Fibroblast of the aortic adventitia (primary cell): ENCODE measurements around the gene EMC9. TPM values are rescaled to one million over a fixed set of nuclear protein-coding genes. Genes with fewer than 3 reads are reported as not detected.

Experiments
- DNase-seq: peaks from one replicate; pipeline ENCODE4 v3.0.0-alpha.2; 2010; ENCODE audit warnings: low read depth
- H3K4me3 ChIP-seq: 2 replicates; pipeline ENCODE4 v1.5.1; 2011; ENCODE audit warnings: low read depth, mild to moderate bottlenecking, control low read depth, low read length, moderate library complexity
- total RNA-seq: library from RNA; depleted of rRNA; stranded (reverse); fragments of >200 nt; gene quantifications from 2 replicates; pipeline ENCODE4 v1.2.3, GENCODE V29; 2012; ENCODE audit warnings: low replicate concordance
- TF ChIP-seq, protein P1 (sequence below): IDR thresholded peaks from 2 replicates; pipeline ENCODE4 v1.5.1; 2011; ENCODE audit warnings: mild to moderate bottlenecking, low read length, control low read depth, inconsistent platforms; ENCODE audit not compliant: insufficient read depth

The EMC9 gene
- total RNA-seq, 1 donor, result 11.9 TPM

DNA sequence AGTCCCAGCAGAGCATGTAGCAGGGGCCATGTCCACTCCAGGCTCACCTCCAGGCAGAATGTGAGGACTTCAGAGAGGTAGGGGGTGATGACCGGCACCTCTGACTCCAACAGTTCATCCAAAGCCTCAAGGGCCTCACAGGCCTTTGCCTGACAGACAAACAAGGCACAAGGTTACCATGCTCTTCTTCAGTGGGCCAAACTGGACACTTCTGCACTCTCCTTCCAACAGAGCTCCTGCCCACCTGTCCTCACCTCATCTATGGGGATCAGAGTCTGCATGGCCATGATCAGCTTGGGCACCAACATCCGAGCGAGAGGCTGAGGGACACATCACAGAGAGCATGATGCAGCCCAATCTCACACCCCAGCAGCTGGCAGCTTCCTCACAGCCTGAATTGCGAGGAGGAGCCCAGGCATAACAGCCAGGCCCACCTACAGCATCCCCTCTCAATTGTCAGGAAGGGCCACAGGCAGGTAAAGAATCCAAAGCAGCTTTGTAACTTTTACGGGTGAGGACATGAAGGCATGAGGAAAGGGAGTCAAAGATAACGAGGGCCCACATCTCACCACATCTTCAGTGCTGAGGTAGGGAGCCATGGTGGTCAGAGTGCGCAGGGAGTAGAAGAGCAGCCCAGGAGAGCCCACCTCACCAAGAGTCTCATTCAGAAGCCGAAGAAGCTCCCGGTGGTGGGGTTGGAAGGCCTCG lies 45.6 kb upstream of the EMC9 start:
- TF ChIP-seq, protein P1, sequence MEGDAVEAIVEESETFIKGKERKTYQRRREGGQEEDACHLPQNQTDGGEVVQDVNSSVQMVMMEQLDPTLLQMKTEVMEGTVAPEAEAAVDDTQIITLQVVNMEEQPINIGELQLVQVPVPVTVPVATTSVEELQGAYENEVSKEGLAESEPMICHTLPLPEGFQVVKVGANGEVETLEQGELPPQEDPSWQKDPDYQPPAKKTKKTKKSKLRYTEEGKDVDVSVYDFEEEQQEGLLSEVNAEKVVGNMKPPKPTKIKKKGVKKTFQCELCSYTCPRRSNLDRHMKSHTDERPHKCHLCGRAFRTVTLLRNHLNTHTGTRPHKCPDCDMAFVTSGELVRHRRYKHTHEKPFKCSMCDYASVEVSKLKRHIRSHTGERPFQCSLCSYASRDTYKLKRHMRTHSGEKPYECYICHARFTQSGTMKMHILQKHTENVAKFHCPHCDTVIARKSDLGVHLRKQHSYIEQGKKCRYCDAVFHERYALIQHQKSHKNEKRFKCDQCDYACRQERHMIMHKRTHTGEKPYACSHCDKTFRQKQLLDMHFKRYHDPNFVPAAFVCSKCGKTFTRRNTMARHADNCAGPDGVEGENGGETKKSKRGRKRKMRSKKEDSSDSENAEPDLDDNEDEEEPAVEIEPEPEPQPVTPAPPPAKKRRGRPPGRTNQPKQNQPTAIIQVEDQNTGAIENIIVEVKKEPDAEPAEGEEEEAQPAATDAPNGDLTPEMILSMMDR, result no peak
- no peak for DNase-seq
- peak overlapping the region; percentile 87 for H3K4me3 ChIP-seq

DNA sequence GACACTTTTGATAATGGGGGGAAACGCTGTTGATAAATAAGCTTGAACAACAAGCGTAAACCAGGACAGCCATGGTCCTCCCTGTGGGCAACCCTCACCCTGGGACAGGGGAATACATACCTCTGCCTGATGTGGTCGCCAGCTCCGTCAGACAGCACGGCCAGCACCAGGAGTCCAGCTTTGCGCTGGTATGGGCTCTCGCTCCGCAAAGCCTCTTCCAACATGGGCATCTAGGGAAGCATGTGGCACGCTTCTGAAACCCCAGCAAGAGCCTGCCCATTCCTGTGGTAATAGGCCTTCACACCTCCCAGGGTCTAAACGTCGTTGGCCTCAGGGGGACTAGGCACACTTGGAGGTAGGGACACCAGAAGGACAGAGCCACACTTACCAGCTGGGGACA lies 44.4 kb upstream of the EMC9 start:
- DNase-seq, result no peak
- no peak overlapping the region for H3K4me3 ChIP-seq
- TF ChIP-seq, protein P1, result no peak

DNA sequence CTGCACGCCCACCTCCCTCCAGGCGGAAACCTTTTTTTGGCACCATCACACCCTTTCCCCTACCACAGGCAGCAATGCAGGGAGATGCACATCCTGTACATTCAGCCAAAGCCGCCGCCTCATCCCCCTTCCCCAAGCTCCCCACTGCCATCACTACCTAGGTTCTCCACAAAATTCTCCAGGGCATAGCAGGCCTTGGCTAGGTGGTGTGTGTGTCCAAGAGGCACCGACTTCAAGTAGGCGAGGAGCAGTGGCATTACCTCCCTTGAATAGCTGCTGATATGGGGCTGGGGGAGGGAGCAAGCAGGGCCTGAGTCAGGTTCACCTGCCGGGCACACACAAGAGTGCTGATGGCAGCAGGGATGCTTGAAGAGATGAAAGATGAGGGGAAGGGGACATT lies 43.6 kb upstream of the EMC9 start:
- no peak for DNase-seq
- TF ChIP-seq, protein P1, result no peak
- no peak overlapping the region for H3K4me3 ChIP-seq

DNA sequence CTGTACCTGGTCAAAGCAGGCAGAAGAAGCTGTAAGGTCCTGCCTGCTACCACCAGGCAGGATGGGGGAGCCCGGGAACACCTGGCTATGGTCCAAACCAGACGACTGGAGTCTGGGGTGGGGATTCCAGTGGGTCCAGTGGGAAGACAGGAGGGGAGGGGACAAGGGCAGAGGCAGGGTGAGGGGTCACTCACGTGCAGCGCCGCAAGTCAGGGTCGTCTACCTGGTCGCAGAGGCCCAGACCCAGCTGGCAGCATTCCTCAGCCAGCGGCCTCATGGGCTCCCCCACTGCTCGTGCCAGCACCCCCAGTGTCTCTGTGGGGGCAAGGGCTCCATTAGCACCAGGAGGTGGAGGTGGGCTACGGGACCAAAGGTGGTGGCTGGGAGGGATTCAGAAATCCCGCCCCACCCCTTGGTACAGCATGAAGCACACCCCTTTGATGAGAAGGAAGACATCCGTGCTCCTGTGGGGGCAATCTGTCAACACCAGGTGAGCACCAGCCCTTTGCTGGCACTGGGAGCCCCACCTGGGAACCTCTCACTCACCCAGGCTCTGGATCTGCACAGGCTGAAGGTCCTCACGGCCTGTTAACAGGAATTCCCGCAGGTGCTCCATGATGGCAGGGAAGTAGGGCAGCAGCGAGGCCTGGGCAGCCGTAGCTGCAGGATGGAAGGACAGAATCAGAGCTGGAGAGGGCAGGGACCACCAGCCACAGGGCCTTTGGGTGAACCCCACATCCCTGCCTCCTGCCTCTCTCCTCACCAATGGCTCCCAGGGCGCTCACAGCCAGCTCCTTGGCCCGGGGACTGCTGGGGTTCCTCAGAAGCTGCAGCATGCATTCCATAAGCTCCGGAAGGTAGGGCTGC lies 42.9 kb upstream of the EMC9 start:
- no peak for DNase-seq
- TF ChIP-seq, protein P1, result no peak
- no peak overlapping the region for H3K4me3 ChIP-seq

DNA sequence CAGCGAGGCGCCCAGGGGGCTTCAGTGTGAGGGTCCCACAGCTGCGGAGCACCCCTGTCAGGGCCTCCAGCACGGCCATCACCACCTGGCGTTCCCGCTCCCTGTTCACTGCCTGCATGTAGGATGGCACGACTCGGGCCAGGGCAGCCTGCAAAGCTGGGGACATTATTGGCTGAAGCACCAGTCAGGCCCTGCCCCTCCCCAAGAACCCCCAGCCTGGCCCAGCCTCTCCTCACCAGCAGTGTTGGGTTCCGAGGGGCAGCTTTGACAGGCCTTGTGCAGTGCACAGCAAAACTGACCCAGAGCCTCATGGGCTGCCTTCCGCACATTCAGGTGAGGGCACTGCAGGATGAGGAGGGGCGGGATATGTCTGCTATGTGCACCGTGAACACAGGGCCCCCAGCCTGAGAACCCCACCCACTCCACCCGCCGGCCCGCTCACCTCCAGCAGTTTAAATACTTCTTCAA lies 41.7 kb upstream of the EMC9 start:
- TF ChIP-seq, protein P1, result no peak
- no peak overlapping the region for H3K4me3 ChIP-seq
- DNase-seq, result no peak

DNA sequence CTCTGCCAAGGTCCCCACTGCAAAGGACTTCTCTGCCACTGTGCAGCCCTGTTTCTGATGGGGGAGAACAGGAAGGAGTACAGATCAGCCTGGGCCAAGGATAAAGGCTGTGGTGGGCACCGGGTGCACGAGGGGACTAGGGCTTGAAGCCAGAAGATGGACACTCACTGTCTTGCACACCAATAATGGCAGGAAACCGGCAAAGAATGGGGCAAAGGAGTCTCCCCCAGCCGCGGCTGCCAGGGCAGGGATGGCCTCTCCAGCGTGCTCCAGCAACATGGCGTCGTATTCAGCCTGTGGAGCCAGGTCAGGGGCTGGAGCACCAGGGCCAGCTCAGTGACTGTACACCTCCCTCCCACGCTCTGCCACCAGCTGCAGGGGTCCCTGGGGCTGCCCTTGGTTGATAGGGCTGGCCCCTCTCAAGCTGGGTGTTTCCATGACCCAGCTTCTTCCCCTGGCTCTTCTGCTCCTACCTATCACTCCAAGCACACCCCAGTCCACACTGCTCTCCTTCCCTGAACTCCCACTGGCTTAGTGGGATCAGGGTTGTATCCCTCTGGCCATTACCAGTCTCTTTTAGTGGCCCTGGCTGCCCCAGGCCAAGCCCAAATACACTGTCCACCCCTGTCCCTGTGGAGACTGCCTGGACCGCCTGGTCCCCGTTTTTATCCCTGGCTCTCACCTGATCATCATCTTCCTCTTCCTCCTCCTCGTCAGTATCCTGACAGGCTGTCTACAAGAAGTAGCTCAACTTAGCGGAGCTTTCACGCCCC lies 40.9 kb upstream of the EMC9 start:
- no peak for DNase-seq
- H3K4me3 ChIP-seq, result no peak overlapping the region
- TF ChIP-seq, protein P1, result no peak
